ENCODE measurements around the gene ZSCAN10. TPM values are rescaled to one million over a fixed set of nuclear protein-coding genes. Genes with fewer than 3 reads are reported as not detected.

ZSCAN10 gene
- total and polyA plus RNA-seq, 2 of the 13 experiments (the other 11 are each of a cell fraction or from before 2014, with no cell fraction given), result not detected

DNA sequence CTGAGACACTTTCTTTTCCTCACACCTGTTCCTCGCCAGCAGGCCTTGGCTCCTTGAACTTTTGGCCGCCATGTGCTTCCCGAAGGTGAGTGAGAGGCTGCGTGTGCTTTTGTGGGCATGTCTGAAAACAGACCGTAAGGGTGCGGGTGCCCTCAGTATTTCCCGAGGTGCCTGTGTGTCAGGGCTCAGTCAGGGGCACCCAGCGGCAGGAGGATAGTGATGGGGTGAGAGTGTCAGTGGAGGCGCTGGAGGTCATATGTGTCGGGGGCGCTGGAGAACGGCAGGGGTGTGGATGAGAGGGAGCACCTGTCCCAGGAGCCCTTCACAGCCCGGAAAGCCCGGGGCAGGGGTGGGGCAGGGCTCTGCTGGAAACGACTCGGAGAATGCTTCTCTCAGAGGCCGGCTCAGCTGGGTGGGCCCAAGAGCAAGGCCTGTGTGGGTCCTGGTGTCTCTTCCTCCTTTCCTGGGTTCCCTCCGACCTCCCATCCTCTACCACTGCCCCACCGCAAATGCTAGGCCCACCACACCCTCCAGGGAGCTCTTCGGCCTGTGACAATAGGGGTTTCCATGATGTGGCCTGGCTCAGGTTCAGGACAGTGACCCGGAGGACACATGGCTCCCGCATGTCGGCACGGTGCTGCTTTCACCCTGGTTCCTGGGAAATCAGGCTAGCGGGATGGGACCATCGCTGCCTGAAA lies 33.2 kb downstream of the ZSCAN10 start (continued):
- TF ChIP-seq HOXA3 (CRISPR knock-in tag; IDR thresholded peaks at IDR 0.05) (peak; percentile 27; the same call in 1 of the 2 replicates), MYC (CRISPR knock-in tag; IDR thresholded peaks at IDR 0.05; ENCODE audit: borderline replicate concordance) (peak; percentile 58; the same call in 1 of the 2 replicates), ELF4 (CRISPR knock-in tag; IDR thresholded peaks at IDR 0.05; ENCODE audit: borderline replicate concordance) (no peak), ZKSCAN5 (CRISPR knock-in tag; IDR thresholded peaks at IDR 0.05) (no peak), SP2 (CRISPR knock-in tag; IDR thresholded peaks at IDR 0.05) (no peak), ZNF703 (CRISPR knock-in tag; IDR thresholded peaks at IDR 0.05; ENCODE audit: borderline replicate concordance) (peak; percentile 46; the same call in 1 of the 2 replicates), SAP130 (CRISPR knock-in tag; IDR thresholded peaks at IDR 0.05; ENCODE audit: low read depth) (peak; percentile 15; the same call in 1 of the 2 replicates), ZNF781 (CRISPR knock-in tag; IDR thresholded peaks at IDR 0.05; ENCODE audit: borderline replicate concordance, not compliant biosample characterization) (no peak), DPF2 (CRISPR knock-in tag; IDR thresholded peaks at IDR 0.05; ENCODE audit: borderline replicate concordance, low read depth) (no peak), REXO4 (CRISPR knock-in tag; IDR thresholded peaks at IDR 0.05; ENCODE audit: borderline replicate concordance) (peak; percentile 45; the same call in 1 of the 2 replicates), RBFOX2 (IDR thresholded peaks at IDR 0.05; ENCODE audit: low read depth, low read length) (0 out of 2 replicates have a peak, but pooled peaks have one; percentile 31), ZNF672 (CRISPR knock-in tag; IDR thresholded peaks at IDR 0.05) (0 out of 2 replicates have a peak, but pooled peaks have one; percentile 65), ZNF501 (CRISPR knock-in tag; IDR thresholded peaks at IDR 0.05) (peak; percentile 5; the same call in 1 of the 2 replicates), ZBTB7A (CRISPR knock-in tag; IDR thresholded peaks at IDR 0.05) (peak; percentile 17; the same call in 1 of the 2 replicates), ZFYVE20 (CRISPR knock-in tag; IDR thresholded peaks at IDR 0.05; ENCODE audit: borderline replicate concordance, low read depth) (no peak), SNAI1 (CRISPR knock-in tag; IDR thresholded peaks at IDR 0.05; ENCODE audit: borderline replicate concordance) (0 out of 2 replicates have a peak, but pooled peaks have one; percentile 20), ZFP90 (CRISPR knock-in tag; IDR thresholded peaks at IDR 0.05; ENCODE audit: borderline replicate concordance) (peak; percentile 2; the same call in 1 of the 2 replicates)
- TF ChIP-seq, protein P1, sequence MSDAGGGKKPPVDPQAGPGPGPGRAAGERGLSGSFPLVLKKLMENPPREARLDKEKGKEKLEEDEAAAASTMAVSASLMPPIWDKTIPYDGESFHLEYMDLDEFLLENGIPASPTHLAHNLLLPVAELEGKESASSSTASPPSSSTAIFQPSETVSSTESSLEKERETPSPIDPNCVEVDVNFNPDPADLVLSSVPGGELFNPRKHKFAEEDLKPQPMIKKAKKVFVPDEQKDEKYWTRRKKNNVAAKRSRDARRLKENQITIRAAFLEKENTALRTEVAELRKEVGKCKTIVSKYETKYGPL (CRISPR knock-in tag; IDR thresholded peaks at IDR 0.05), result no peak
- TF ChIP-seq, protein P2, sequence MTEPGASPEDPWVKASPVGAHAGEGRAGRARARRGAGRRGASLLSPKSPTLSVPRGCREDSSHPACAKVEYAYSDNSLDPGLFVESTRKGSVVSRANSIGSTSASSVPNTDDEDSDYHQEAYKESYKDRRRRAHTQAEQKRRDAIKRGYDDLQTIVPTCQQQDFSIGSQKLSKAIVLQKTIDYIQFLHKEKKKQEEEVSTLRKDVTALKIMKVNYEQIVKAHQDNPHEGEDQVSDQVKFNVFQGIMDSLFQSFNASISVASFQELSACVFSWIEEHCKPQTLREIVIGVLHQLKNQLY (CRISPR knock-in tag; IDR thresholded peaks at IDR 0.05), result peak; percentile 19; the same call in 1 of the 2 replicates
- TF ChIP-seq, protein P3, sequence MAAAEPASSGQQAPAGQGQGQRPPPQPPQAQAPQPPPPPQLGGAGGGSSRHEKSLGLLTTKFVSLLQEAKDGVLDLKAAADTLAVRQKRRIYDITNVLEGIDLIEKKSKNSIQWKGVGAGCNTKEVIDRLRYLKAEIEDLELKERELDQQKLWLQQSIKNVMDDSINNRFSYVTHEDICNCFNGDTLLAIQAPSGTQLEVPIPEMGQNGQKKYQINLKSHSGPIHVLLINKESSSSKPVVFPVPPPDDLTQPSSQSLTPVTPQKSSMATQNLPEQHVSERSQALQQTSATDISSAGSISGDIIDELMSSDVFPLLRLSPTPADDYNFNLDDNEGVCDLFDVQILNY (CRISPR knock-in tag; conservative IDR thresholded peaks at IDR 0.05), result no peak
- TF ChIP-seq, protein P4, sequence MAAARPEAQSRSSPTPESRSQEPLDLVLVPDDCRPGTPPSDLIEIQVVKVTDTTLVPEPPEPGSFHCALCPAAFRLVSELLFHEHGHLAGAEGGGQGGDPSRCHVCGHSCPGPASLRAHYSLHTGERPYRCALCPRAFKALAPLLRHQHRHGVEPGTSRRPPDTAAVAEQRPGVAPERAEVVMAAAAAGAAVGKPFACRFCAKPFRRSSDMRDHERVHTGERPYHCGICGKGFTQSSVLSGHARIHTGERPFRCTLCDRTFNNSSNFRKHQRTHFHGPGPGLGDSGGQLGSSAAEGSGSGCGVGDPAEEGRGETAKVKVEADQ (CRISPR knock-in tag; IDR thresholded peaks at IDR 0.05; ENCODE audit: borderline replicate concordance), result peak; percentile 56; the same call in 1 of the 2 replicates
- TF ChIP-seq, protein P5, sequence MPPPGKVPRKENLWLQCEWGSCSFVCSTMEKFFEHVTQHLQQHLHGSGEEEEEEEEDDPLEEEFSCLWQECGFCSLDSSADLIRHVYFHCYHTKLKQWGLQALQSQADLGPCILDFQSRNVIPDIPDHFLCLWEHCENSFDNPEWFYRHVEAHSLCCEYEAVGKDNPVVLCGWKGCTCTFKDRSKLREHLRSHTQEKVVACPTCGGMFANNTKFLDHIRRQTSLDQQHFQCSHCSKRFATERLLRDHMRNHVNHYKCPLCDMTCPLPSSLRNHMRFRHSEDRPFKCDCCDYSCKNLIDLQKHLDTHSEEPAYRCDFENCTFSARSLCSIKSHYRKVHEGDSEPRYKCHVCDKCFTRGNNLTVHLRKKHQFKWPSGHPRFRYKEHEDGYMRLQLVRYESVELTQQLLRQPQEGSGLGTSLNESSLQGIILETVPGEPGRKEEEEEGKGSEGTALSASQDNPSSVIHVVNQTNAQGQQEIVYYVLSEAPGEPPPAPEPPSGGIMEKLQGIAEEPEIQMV (CRISPR knock-in tag; IDR thresholded peaks at IDR 0.05; ENCODE audit: low read depth), result 0 out of 2 replicates have a peak, but pooled peaks have one; percentile 12
